Measurements from ENCODE around the gene SH3GLB2. TPM values are rescaled to one million over a fixed set of nuclear protein-coding genes. Genes with fewer than 3 reads are reported as not detected.

The SH3GLB2 gene
- total and polyA plus RNA-seq, 12 donors: 25.2 to 51.3 (median 33.5) TPM

DNA sequence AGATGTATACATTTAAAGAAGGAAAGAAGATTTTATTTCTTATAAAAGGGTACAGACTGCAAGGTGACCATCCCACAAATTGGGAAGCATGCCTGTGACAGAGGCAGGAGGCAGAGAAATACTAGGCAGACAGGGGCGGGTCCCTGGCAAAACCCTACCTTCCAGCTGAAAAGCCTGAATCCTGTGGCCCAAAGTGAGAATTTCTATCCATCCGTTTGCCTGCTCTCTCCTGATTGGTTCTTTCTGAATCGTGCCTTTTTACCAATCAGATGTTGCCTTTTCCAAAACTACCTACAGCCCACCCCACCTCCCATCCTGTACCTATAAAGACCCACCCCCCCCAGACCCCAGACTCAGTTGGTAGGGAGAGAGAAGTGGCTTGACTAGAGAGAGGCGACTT lies 3.4 kb upstream of the SH3GLB2 start:
- Histone ChIP-seq H3K27ac (no peak overlapping the region), H3K4me3 (no peak overlapping the region), H3K4me1 (peaks cover 0 to 28% (median 20%) of the 10 kb centered on the region in 9 donors), H3K36me3 (no peaks in the 10 kb centered on the region), H3K27me3 (no peaks in the 10 kb centered on the region), H3K9me3 (no peaks in the 10 kb centered on the region)
- DNase-seq (no peak), ATAC-seq (no peak)
- 77 to 78% methylated on average over 4 of the region's 4 CpGs for WGBS, 2 donors
- TF ChIP-seq, protein P1, sequence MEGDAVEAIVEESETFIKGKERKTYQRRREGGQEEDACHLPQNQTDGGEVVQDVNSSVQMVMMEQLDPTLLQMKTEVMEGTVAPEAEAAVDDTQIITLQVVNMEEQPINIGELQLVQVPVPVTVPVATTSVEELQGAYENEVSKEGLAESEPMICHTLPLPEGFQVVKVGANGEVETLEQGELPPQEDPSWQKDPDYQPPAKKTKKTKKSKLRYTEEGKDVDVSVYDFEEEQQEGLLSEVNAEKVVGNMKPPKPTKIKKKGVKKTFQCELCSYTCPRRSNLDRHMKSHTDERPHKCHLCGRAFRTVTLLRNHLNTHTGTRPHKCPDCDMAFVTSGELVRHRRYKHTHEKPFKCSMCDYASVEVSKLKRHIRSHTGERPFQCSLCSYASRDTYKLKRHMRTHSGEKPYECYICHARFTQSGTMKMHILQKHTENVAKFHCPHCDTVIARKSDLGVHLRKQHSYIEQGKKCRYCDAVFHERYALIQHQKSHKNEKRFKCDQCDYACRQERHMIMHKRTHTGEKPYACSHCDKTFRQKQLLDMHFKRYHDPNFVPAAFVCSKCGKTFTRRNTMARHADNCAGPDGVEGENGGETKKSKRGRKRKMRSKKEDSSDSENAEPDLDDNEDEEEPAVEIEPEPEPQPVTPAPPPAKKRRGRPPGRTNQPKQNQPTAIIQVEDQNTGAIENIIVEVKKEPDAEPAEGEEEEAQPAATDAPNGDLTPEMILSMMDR (IDR thresholded peaks at IDR 0.05): no peak
- intact Hi-C loops (cut with DNase I): no loop called here

DNA sequence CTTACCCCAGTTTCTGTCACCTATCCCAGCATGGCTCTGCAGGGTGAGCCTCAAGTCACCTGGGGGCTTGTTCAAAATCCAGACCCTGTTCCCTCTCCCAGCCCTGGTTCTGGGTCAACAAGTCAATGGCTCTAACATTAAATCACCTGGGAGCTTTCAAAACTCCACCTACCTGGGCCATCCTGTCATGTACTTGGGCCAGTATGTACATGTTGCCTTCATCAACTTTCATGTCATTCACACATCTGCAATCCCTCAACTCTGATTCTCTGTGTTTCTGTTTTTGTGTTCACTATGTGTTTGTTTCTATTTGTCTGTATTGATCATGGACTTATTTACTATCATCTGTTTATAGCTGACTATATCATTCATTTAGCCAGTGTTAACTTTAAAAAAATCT lies 2.1 kb upstream of the SH3GLB2 start:
- Histone ChIP-seq H3K9me3 (no peaks in the 10 kb centered on the region), H3K4me3 (no peak overlapping the region), H3K4me1 (peaks cover 0 to 34% (median 20%) of the 10 kb centered on the region in 9 donors), H3K36me3 (no peaks in the 10 kb centered on the region), H3K27ac (no peak overlapping the region), H3K27me3 (no peaks in the 10 kb centered on the region)
- DNase-seq: no peak
- ATAC-seq: no peak
- intact Hi-C loops (cut with DNase I): no loop called here
- TF ChIP-seq, protein P1 (IDR thresholded peaks at IDR 0.05): no peak

DNA sequence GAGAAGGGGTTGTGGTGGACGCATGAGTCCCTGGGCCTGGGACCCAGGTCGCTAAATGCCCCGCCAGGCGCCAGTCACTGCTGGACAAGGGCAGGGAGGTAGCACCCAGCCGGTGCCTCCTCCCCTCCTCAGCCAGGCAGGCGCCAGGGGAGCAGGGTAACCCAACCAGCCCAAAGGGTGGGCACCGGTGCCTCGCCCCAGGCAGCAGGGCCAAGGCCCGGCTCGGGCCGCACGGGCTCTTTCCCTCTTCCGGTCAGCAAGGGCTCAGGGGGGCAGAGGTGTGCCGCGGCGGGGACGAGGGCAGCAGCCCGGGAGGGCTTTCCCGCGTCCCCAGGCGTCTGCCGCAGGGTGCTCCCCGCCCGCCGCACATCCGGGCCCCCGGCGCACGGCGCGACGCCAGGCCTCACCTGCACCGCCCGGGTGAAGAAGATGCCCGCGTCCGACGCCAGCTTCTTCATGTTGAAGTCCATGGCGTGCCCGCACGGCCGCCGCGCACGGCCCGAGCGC lies 393 bp downstream of the SH3GLB2 start:
- Histone ChIP-seq H3K27ac (peak overlapping the region in 9 of 10 donors; percentile 54 to 79 (median 70)), H3K4me3 (peak overlapping the region; percentile 70 to 98 (median 81)), H3K27me3 (no peaks in the 10 kb centered on the region), H3K36me3 (no peaks in the 10 kb centered on the region), H3K4me1 (peaks cover 0 to 42% (median 23%) of the 10 kb centered on the region in 9 donors), H3K9me3 (no peaks in the 10 kb centered on the region)
- intact Hi-C loops (cut with DNase I): loop anchor here in 1 of 10 donors (1.0 kb wide), 2 partner anchors 9 to 21 kb away; partner anchors contain the start of gene MIGA2
- TF ChIP-seq, protein P1 (IDR thresholded peaks at IDR 0.05): no peak
- WGBS, 2 donors: 2 to 3% methylated on average over 39 to 45 of the region's 47 CpGs
- DNase-seq: peak in 1 of 2 donors; percentile 47
- ATAC-seq: peak in 7 of 8 donors; percentile 2 to 35 (median 4)

DNA sequence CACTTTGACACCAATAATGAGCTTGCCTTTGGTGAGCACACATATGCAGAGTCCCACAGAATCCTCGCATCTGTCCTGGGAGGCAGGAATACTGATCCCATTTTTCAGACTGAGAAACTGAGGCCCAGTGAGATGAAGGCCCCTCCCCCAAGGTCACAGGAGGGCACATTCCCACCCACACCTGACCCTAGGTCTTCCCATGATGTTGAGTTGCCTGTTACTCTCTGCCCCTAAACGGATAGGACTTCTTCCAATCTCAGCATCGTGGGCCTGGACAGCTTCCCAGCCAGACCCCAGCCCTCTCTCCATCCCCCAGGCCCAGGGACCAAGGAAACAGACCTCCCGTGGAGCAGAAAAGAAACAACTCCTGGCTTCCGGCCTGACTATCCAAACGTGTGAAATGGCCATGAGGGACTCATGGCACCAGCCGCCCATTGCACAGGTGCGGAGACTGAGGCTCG lies 877 bp downstream of the SH3GLB2 start:
- Histone ChIP-seq H3K36me3 (no peaks in the 10 kb centered on the region), H3K9me3 (no peaks in the 10 kb centered on the region), H3K27me3 (no peaks in the 10 kb centered on the region), H3K4me1 (peaks cover 0 to 42% (median 23%) of the 10 kb centered on the region in 9 donors), H3K4me3 (peak overlapping the region; percentile 70 to 98 (median 81)), H3K27ac (peak overlapping the region in 9 of 10 donors; percentile 54 to 79 (median 70))
- ATAC-seq: peak in 1 of 8 donors; percentile 1
- WGBS, 2 donors: 35% methylated on average over 9 of the region's 9 CpGs
- no peak for DNase-seq
- intact Hi-C loops (cut with DNase I): no loop called here
- TF ChIP-seq, protein P1 (IDR thresholded peaks at IDR 0.05): no peak

Measured in heart right ventricle (tissue), 16 donors.